Trophoblast cell (in vitro differentiated cells and primary cell): ENCODE measurements around the gene TSPAN3.

Source experiments
- DNase-seq, 2 donors: peaks; one replicate each; pipeline ENCODE4 v3.0.0-alpha.2; 2016
- H2AFZ ChIP-seq: 2 replicates; pipeline ENCODE4 v1.6.1; 2013; ENCODE audit warnings: low read length, moderate library complexity, mild to moderate bottlenecking; ENCODE audit not compliant: insufficient read depth, poor library complexity
- H2AK5ac ChIP-seq: 2 replicates; pipeline ENCODE4 v1.6.1; 2013; ENCODE audit warnings: mild to moderate bottlenecking, low read length
- H2BK120ac ChIP-seq: 2 replicates; pipeline ENCODE4 v1.6.1; 2013; ENCODE audit warnings: low read length, mild to moderate bottlenecking, moderate library complexity; ENCODE audit not compliant: insufficient read depth, poor library complexity
- H2BK12ac ChIP-seq: 2 replicates; pipeline ENCODE4 v1.6.1; 2013; ENCODE audit warnings: mild to moderate bottlenecking, low read length, moderate library complexity
- H2BK5ac ChIP-seq: 2 replicates; pipeline ENCODE4 v1.6.1; 2013; ENCODE audit warnings: low read length, low read depth, moderate library complexity, mild to moderate bottlenecking; ENCODE audit not compliant: poor library complexity
- H3K14ac ChIP-seq: 2 replicates; pipeline ENCODE4 v1.6.1; 2013; ENCODE audit warnings: mild to moderate bottlenecking, low read length
- H3K18ac ChIP-seq: 2 replicates; pipeline ENCODE4 v1.6.1; 2013; ENCODE audit warnings: mild to moderate bottlenecking, low read length
- H3K23ac ChIP-seq: 2 replicates; pipeline ENCODE4 v1.6.1; 2013; ENCODE audit warnings: low read length
- H3K27ac ChIP-seq: 2 replicates; pipeline ENCODE4 v1.5.1; 2013; ENCODE audit warnings: low read depth, mild to moderate bottlenecking, inconsistent platforms, low read length, moderate library complexity
- H3K27me3 ChIP-seq: 2 replicates; pipeline ENCODE4 v1.6.1; 2013; ENCODE audit warnings: inconsistent platforms, mild to moderate bottlenecking, low read length, moderate library complexity; ENCODE audit not compliant: insufficient read depth
- H3K36me3 ChIP-seq, 2 experiments: 1 replicate in 1 of 2; 2 replicates in 1 of 2; pipeline ENCODE4 v1.6.1; 2013; ENCODE audit warnings: low read length in 2 of 2, mild to moderate bottlenecking in 2 of 2, moderate library complexity in 1 of 2; ENCODE audit not compliant: insufficient read depth in 2 of 2, control insufficient read depth in 1 of 2
- H3K4ac ChIP-seq: 2 replicates; pipeline ENCODE4 v1.6.1; 2013; ENCODE audit warnings: low read depth, mild to moderate bottlenecking, low read length, moderate library complexity
- H3K4me1 ChIP-seq, 2 experiments: 1 replicate in 1 of 2; 2 replicates in 1 of 2; pipeline ENCODE4 v1.6.1; 2013; ENCODE audit warnings: low read length in 2 of 2, mild to moderate bottlenecking in 2 of 2, moderate library complexity in 1 of 2; ENCODE audit not compliant: insufficient read depth in 2 of 2, control insufficient read depth in 1 of 2
- H3K4me2 ChIP-seq: 2 replicates; pipeline ENCODE4 v1.6.1; 2013; ENCODE audit warnings: inconsistent platforms, mild to moderate bottlenecking, low read length, moderate library complexity
- H3K4me3 ChIP-seq: 2 replicates; pipeline ENCODE4 v1.5.1; 2013; ENCODE audit warnings: mild to moderate bottlenecking, low read depth, low read length, inconsistent platforms
- H3K79me1 ChIP-seq: one replicate; pipeline ENCODE4 v1.6.1; 2013; ENCODE audit warnings: low read length
- H3K79me2 ChIP-seq: 2 replicates; pipeline ENCODE4 v1.6.1; 2013; ENCODE audit warnings: low read length, mild to moderate bottlenecking; ENCODE audit not compliant: control insufficient read depth, insufficient read depth, poor library complexity
- H3K9ac ChIP-seq: 2 replicates; pipeline ENCODE4 v1.6.1; 2013; ENCODE audit warnings: mild to moderate bottlenecking, low read length
- H3K9me3 ChIP-seq: 2 replicates; pipeline ENCODE4 v1.6.1; 2013; ENCODE audit warnings: low read depth, mild to moderate bottlenecking, control low read depth, inconsistent platforms, low read length; ENCODE audit not compliant: insufficient read depth
- H4K12ac ChIP-seq: 2 replicates; pipeline ENCODE4 v1.6.1; 2013; ENCODE audit warnings: low read depth, mild to moderate bottlenecking, low read length, moderate library complexity
- H4K8ac ChIP-seq: 2 replicates; pipeline ENCODE4 v1.6.1; 2013; ENCODE audit warnings: low read depth, mild to moderate bottlenecking, low read length, moderate library complexity
- H4K91ac ChIP-seq: one replicate; pipeline ENCODE4 v1.6.1; 2013; ENCODE audit warnings: low read depth, mild to moderate bottlenecking, low read length, moderate library complexity
- WGBS: extraction: QIAGEN DNeasy Blood & Tissue Kit; methylation state at CpG from one replicate; pipeline ENCODE4 v1.1.7; 2013; ENCODE audit warnings: missing lambda C conversion rate; ENCODE audit not compliant: insufficient read length, insufficient coverage; ENCODE audit errors: extremely low coverage; 5-methylcytosine and 5-hydroxymethylcytosine counted together

The TSPAN3 gene

DNA sequence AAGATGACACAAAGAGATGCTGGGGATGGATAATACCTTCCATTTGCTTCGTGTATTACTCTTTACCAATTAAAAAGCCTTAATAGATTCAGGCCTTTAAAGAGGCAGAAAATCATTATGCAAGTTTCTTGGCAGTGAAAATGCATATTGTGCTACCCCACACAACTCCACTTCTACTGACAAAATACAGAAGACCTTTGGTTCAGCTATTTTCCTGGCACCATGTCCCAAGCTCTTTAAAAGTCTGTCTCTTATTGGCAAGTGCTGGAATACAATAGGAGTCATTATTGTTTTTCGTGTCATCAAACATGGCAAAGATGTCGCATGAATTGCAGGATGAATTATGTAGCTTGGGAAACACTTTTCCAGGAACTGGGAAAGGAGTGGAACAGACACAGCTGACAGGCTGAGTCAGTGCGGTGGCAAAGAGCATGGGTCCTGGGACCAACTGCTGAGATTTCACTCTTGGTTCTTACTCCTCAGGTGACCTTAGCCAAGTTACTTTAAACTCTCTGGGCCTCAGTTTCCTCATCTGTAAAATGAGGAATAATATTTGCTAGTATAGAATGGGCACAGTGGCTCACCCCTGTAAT, 5.5 kb upstream of the TSPAN3 start:
- Histone ChIP-seq H2AK5ac (no peak overlapping the region), H3K9ac (no peak overlapping the region), H3K14ac (no peak overlapping the region), H3K4me2 (no peak overlapping the region), H3K79me2 (no peaks in the 10 kb centered on the region), H2BK5ac (no peak overlapping the region), H4K8ac (no peak overlapping the region), H3K4ac (no peak overlapping the region), H2BK12ac (no peak overlapping the region), H4K91ac (no peak overlapping the region), H4K12ac (no peak overlapping the region), H3K36me3 (no peaks in the 10 kb centered on the region), H3K4me1 (no peaks in the 10 kb centered on the region), H3K27me3 (no peaks in the 10 kb centered on the region), H3K4me3 (no peak overlapping the region), H3K18ac (no peak overlapping the region), H3K79me1 (no peaks in the 10 kb centered on the region), H3K9me3 (no peaks in the 10 kb centered on the region), H3K27ac (no peak overlapping the region), H3K23ac (no peak overlapping the region), H2BK120ac (no peak overlapping the region), H2AFZ (no peak overlapping the region)
- whole genome bisulfite sequencing = no CpG with 5 or more reads among the region's 4 CpGs
- DNase-seq = no peak

GRCh38 chr15:77075528-77075927, 4.6 kb upstream of the TSPAN3 start:
- Histone ChIP-seq H3K18ac (no peak overlapping the region), H3K23ac (no peak overlapping the region), H3K4me1 (no peaks in the 10 kb centered on the region), H2BK12ac (no peak overlapping the region), H2AK5ac (no peak overlapping the region), H2BK5ac (no peak overlapping the region), H2AFZ (no peak overlapping the region), H3K4me3 (no peak overlapping the region), H3K14ac (no peak overlapping the region), H3K36me3 (no peaks in the 10 kb centered on the region), H3K27me3 (no peaks in the 10 kb centered on the region), H3K4me2 (no peak overlapping the region), H3K79me2 (peaks cover under 1% of the 10 kb centered on the region), H3K9me3 (no peaks in the 10 kb centered on the region), H3K27ac (no peak overlapping the region), H4K12ac (no peak overlapping the region), H2BK120ac (no peak overlapping the region), H3K9ac (no peak overlapping the region), H4K91ac (no peak overlapping the region), H3K79me1 (peaks cover 2% of the 10 kb centered on the region), H3K4ac (no peak overlapping the region), H4K8ac (no peak overlapping the region)
- no CpG with 5 or more reads among the region's 9 CpGs for WGBS
- DNase-seq = no peak

DNA sequence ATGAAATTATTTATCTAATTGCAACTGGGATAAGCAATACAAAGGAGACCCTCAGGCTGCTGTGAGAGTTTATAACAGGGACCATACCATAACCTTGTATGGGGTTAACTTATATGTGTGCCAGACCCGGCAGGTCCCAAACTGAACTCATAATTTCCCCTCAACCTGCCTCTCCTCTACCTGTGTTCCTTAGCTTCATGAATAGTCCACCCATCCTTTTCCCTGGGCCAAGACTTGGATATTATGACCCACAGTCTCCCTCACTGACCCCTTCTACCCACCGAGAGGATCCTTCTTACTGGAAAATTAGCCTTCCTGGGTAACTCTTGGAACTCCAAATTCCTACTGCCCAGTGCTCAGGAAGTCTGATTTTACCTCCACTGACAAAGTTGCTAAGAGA, 3.4 kb upstream of the TSPAN3 start:
- Histone ChIP-seq H4K12ac (no peak overlapping the region), H3K4me3 (no peak overlapping the region), H3K9me3 (no peaks in the 10 kb centered on the region), H3K14ac (no peak overlapping the region), H3K4me1 (peaks cover 0 to 5% of the 10 kb centered on the region in 2 experiments), H2AFZ (no peak overlapping the region), H2BK5ac (no peak overlapping the region), H3K27me3 (no peaks in the 10 kb centered on the region), H3K79me1 (peaks cover 2% of the 10 kb centered on the region), H3K27ac (no peak overlapping the region), H2BK120ac (no peak overlapping the region), H3K18ac (no peak overlapping the region), H2AK5ac (no peak overlapping the region), H2BK12ac (no peak overlapping the region), H3K36me3 (no peaks in the 10 kb centered on the region), H3K79me2 (peaks cover 4% of the 10 kb centered on the region), H3K23ac (no peak overlapping the region), H3K4ac (no peak overlapping the region), H3K9ac (no peak overlapping the region), H4K8ac (no peak overlapping the region), H4K91ac (no peak overlapping the region), H3K4me2 (no peak overlapping the region)
- WGBS = no CpG with 5 or more reads among the region's 2 CpGs
- no peak for DNase-seq

DNA sequence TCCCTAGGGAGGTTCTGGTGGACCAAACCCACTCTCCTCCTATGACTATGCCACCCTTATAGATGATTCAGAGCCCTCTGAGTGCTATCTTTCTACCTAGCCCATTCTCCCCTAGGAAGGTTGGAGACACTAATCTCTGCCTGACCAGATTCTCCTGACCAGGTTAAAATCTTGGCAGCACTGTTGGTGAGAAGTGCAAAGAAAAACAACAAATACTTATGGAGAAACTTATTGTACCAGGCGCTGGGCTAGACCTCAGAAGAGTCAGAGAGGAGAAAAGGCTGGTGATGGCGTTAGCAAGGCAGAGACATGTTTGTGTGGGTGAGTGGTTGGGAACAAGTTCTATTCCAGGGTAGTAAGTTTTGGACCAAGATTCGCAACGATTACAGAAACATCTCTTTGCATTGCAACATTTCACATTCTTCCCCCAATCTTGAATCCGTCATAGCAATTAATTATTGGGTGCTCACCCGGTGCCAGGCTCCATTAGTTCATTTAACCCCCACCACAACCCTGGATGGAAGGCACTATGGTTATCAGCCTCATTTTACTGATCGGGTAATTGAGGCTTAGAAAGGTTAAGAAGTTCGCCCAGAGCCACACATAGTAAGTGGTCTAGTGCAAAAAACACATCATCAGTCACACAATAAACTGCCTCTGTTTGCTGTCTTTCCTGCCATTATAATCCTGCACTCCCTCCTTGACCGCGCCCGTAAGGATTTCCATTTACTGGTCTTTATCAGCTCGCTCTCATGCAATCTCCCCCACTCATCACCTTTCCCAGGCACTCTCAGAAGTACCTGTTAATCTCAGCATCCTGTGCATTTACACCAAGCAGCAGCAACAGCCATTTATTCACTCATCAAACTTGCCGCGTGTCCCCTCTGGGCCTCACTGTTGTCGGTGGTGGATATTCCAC, 655 bp upstream of the TSPAN3 start:
- H3K14ac ChIP-seq = no peak overlapping the region
- H4K8ac ChIP-seq = no peak overlapping the region
- H4K91ac ChIP-seq = no peak overlapping the region
- no peak overlapping the region for H3K4me3 ChIP-seq
- no peak overlapping the region for H2BK5ac ChIP-seq
- no peak for DNase-seq
- no peak overlapping the region for H2AFZ ChIP-seq
- no peak overlapping the region for H3K9ac ChIP-seq
- H3K4me1 ChIP-seq = peaks cover 0 to 5% of the 10 kb centered on the region in 2 experiments
- no peak overlapping the region for H3K4ac ChIP-seq
- no peak overlapping the region for H3K27ac ChIP-seq
- no CpG with 5 or more reads among the region's 15 CpGs for WGBS
- no peaks in the 10 kb centered on the region for H3K9me3 ChIP-seq
- no peak overlapping the region for H4K12ac ChIP-seq
- no peak overlapping the region for H2BK120ac ChIP-seq
- no peaks in the 10 kb centered on the region for H3K27me3 ChIP-seq
- H3K79me2 ChIP-seq = peaks cover 4% of the 10 kb centered on the region
- H3K23ac ChIP-seq = no peak overlapping the region
- no peak overlapping the region for H3K18ac ChIP-seq
- no peak overlapping the region for H3K4me2 ChIP-seq
- H2BK12ac ChIP-seq = no peak overlapping the region
- no peaks in the 10 kb centered on the region for H3K36me3 ChIP-seq
- no peak overlapping the region for H2AK5ac ChIP-seq
- H3K79me1 ChIP-seq = peaks cover 2% of the 10 kb centered on the region
